CD8-positive, alpha-beta memory T cell (primary cell): ENCODE data around the gene GAB2. TPM values are rescaled to one million over a fixed set of nuclear protein-coding genes. Genes with fewer than 3 reads are reported as not detected.

Source experiments
- CTCF ChIA-PET: fragments of 350-600 bp; sonication (Branson Sonifier 250); formaldehyde crosslinking; loops from one replicate; lab custom pipeline; 2021; ENCODE audit warnings: antibody characterized with exemption; lab: Charles Lee
- POLR2A ChIA-PET: fragments of 350-600 bp; sonication (Branson Sonifier 250); formaldehyde crosslinking; loops from one replicate; lab custom pipeline; 2021; ENCODE audit warnings: antibody characterized with exemption; lab: Charles Lee
- DNase-seq, 5 donors: peaks; one replicate each; pipeline versions ENCODE4 v3.0.0 to v3.0.0-alpha.2; 2020 to 2022; ENCODE audit warnings: mixed read lengths in 1 of 5
- H3K27ac ChIP-seq: one replicate; pipeline ENCODE4 v1.7.0; 2013; ENCODE audit warnings: low read depth, mild to moderate bottlenecking, low read length, moderate library complexity
- H3K27me3 ChIP-seq: 2 replicates; pipeline ENCODE4 v1.7.0; 2013; ENCODE audit warnings: low read length, mild to moderate bottlenecking; ENCODE audit not compliant: insufficient read depth, poor library complexity, severe bottlenecking
- H3K36me3 ChIP-seq: 2 replicates; pipeline ENCODE4 v1.7.0; 2013; ENCODE audit warnings: mild to moderate bottlenecking, low read length, moderate library complexity; ENCODE audit not compliant: insufficient read depth
- H3K4me1 ChIP-seq: 2 replicates; pipeline ENCODE4 v1.7.0; 2013; ENCODE audit warnings: mild to moderate bottlenecking, low read length, moderate library complexity; ENCODE audit not compliant: insufficient read depth
- H3K4me3 ChIP-seq: 2 replicates; pipeline ENCODE4 v1.7.0; 2013; ENCODE audit warnings: mild to moderate bottlenecking, low read length
- H3K9me3 ChIP-seq: 2 replicates; pipeline ENCODE4 v1.7.0; 2013; ENCODE audit warnings: mild to moderate bottlenecking, low read length
- H3K27ac Mint-ChIP-seq, 8 donors: one replicate each; pipeline ENCODE4 v1.8.0; 2020 to 2021; ENCODE audit warnings: mixed read lengths in 8 of 8, mild to moderate bottlenecking in 6 of 8, inconsistent platforms in 3 of 8, moderate library complexity in 3 of 8
- H3K27me3 Mint-ChIP-seq, 2 donors: one replicate each; pipeline ENCODE4 v1.8.0; 2020 to 2021; ENCODE audit warnings: mixed read lengths in 2 of 2, mild to moderate bottlenecking in 1 of 2, moderate library complexity in 1 of 2
- H3K36me3 Mint-ChIP-seq, 3 donors: one replicate each; pipeline ENCODE4 v1.8.0; 2020 to 2021; ENCODE audit warnings: mixed read lengths in 3 of 3, inconsistent platforms in 1 of 3, mild to moderate bottlenecking in 1 of 3
- H3K4me1 Mint-ChIP-seq, 3 donors: one replicate each; pipeline ENCODE4 v1.8.0; 2020 to 2021; ENCODE audit warnings: mixed read lengths in 3 of 3, inconsistent platforms in 1 of 3, mild to moderate bottlenecking in 1 of 3
- H3K4me3 Mint-ChIP-seq, 7 donors: one replicate each; pipeline ENCODE4 v1.8.0; 2020 to 2021; ENCODE audit warnings: mixed read lengths in 7 of 7, mild to moderate bottlenecking in 6 of 7, moderate library complexity in 4 of 7, inconsistent platforms in 2 of 7
- H3K9me3 Mint-ChIP-seq, 5 donors: one replicate each; pipeline ENCODE4 v1.8.0; 2020 to 2022; ENCODE audit warnings: mixed read lengths in 5 of 5, mild to moderate bottlenecking in 3 of 5, moderate library complexity in 2 of 5, inconsistent platforms in 1 of 5
- polyA plus RNA-seq: library from polyadenylated mRNA; unstranded; fragments of 300-500 nt; fragmentation: Illumina TruSeq; gene quantifications from one replicate; pipeline ENCODE4 v1.2.3, GENCODE V29; 2021
- total RNA-seq, 2 experiments: library from RNA; stranded (reverse); gene quantifications; one replicate each; pipeline ENCODE4 v1.2.3, GENCODE V29; 2021

Gene GAB2
- total and polyA plus RNA-seq, 3 experiments from 2014 or later = 2.9 to 4.3 TPM; not detected in 1

- Mint-ChIP-seq H3K4me3 (peak overlapping the region in 1 of 7 donors; percentile 4), H3K27ac (peak overlapping the region in 1 of 8 donors; percentile 64), H3K9me3 (no peaks in the 10 kb centered on the region), H3K27me3 (no peaks in the 10 kb centered on the region), H3K36me3 (peaks cover 0 to 46% (median 17%) of the 10 kb centered on the region in 3 donors), H3K4me1 (no peaks in the 10 kb centered on the region)
- Histone ChIP-seq H3K4me3 (no peak overlapping the region), H3K36me3 (no peaks in the 10 kb centered on the region), H3K27me3 (no peaks in the 10 kb centered on the region), H3K4me1 (no peaks in the 10 kb centered on the region), H3K9me3 (no peaks in the 10 kb centered on the region), H3K27ac (no peak overlapping the region)
- ChIA-PET POLR2A (no interaction called here), CTCF (no interaction called here)
- no peak for DNase-seq
These were observed 198.0 kb downstream of the GAB2 start for GRCh38 chr11:78219493-78220217.

DNA sequence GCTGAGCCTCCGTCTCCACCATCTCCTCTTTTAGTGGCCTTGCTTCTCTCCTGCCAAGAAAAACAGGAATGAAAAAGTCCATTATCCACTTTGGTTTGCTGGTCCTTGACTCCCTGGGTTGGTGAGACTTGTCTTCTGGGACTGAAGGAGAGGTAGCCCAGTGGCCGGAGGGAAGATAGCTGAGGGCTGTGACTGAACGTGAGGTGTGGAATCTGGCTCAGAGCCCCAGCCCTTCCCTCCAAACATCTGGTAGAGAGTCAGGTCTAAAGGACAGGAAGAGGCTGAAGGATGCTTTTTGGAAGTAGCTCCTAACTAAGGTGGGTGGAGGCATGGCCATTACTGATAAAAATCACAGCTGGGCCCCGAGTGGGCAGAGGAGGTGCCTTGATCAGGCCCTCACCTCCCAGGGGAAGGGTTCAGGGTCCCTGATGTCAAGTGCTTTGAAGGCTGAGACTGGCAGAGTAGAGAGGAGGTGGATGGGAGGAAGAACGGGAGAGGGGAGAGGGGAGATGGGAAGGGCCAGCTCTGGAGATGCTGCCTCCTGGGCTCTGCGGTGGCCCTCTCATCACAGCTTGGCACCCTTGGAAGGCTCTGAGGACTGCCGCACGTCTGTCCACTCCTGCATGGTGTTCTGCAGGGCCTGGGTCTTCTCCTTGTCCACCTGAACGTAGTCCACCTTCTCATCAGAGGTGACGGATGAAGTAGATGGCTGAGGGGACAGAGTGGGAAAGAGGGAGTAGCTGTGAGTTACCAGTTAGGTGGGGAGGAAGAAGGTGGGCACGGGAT lies 198.7 kb downstream of the GAB2 start:
- H3K27me3 ChIP-seq = no peaks in the 10 kb centered on the region
- no peaks in the 10 kb centered on the region for H3K9me3 Mint-ChIP-seq
- H3K27me3 Mint-ChIP-seq = no peaks in the 10 kb centered on the region
- H3K36me3 Mint-ChIP-seq = peaks cover 0 to 44% (median 17%) of the 10 kb centered on the region in 3 donors
- no peaks in the 10 kb centered on the region for H3K9me3 ChIP-seq
- H3K4me1 Mint-ChIP-seq = no peaks in the 10 kb centered on the region
- ChIA-PET CTCF (no interaction called here), POLR2A (no interaction called here)
- H3K27ac Mint-ChIP-seq = peak overlapping the region in 3 of 8 donors; percentile 10 to 84 (median 42)
- H3K27ac ChIP-seq = no peak overlapping the region
- H3K36me3 ChIP-seq = no peaks in the 10 kb centered on the region
- no peak overlapping the region for H3K4me3 Mint-ChIP-seq
- no peaks in the 10 kb centered on the region for H3K4me1 ChIP-seq
- no peak overlapping the region for H3K4me3 ChIP-seq
- no peak for DNase-seq

DNA sequence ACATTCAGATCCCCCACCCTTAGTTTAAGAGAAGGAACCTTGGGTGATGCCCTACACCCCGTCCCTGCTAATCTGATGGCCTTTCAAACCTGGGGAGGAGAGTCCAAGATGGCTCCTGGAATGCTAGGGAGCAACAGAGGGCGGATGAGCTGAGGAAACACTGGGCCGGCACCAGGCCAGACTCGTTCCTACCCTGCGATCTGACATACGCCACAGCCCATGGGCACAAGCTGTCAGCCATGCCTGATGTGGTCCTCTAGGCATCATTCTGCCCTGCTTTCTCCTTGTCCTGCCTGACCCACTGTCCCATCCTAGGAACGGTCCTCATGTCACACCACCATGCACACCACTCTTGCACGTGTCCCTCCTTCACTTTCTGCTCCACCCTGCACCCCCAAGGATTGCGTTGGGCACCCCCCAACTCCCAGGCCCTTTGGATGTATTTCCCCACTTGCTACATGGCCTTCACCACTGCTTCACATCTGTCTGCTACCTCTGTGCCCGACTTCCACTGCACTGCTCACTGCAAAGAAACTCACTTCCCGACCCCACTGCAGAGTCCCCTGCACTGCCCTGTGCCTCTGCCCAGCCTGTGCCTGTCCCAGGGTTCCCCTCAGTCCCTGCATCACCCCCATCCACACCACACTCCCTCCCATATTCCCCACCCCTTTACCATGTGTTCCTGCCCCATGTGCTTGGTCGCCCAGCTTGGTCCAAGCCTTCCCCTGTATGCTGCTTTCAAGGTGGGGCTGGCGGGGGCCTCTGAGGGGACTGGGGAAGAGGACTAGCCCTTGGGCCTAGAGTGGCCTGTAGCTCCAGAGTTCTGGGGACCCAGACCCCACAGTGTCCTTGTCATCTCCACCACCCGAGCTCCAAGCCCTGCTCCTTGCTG lies 199.7 kb downstream of the GAB2 start:
- Mint-ChIP-seq H3K27ac (peak overlapping the region in 2 of 8 donors; percentile 47 to 87), H3K27me3 (no peaks in the 10 kb centered on the region), H3K9me3 (no peaks in the 10 kb centered on the region), H3K4me1 (no peaks in the 10 kb centered on the region), H3K36me3 (peaks cover 0 to 51% (median 15%) of the 10 kb centered on the region in 3 donors), H3K4me3 (no peak overlapping the region)
- DNase-seq = no peak
- no peaks in the 10 kb centered on the region for H3K36me3 ChIP-seq
- no peaks in the 10 kb centered on the region for H3K4me1 ChIP-seq
- no peaks in the 10 kb centered on the region for H3K27me3 ChIP-seq
- no peaks in the 10 kb centered on the region for H3K9me3 ChIP-seq
- H3K4me3 ChIP-seq = no peak overlapping the region
- H3K27ac ChIP-seq = no peak overlapping the region
- ChIA-PET POLR2A (no interaction called here), CTCF (no interaction called here)

DNA sequence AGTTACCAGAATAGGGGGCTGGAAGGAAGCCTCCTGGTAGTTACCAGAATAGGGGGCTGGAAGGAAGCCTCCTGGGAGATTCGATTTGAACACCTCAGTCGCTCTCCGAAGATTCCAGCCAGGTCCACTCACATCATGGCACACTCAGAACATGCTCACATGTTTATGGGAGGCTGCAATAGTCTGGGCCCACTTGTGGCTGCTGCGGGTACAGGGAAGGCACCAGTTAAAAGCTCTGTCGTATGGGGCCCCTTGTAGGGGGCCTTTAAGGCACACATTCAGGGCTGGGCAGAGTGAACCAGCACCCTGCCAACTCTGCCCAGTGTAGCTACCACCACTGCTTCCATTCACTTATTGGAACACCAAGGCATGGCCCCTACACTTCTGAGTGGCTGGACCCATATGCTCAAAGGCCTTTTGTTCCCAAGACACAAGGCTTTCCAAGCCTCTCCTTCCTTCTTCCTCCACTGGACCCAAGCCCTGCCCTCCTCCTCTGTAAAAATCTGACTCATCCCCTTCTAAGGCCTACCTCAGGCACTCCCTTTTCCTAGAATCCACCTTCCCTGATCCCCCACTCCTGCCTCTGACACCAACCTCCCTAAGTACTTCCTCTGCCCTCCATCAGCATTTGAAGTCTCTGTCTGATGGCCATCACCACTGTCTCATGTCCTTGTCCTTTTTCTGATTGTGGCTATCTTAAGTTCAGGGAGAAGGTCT lies 200.9 kb downstream of the GAB2 start:
- ChIA-PET CTCF (no interaction called here), POLR2A (interaction anchor here (0.7 to 1.5 kb wide), 2 partner anchors 9 to 28 kb away, joined by 3 read pairs; partner anchors contain the start of genes KCTD21 and USP35)
- Mint-ChIP-seq H3K9me3 (no peaks in the 10 kb centered on the region), H3K36me3 (peaks cover 0 to 52% (median 15%) of the 10 kb centered on the region in 3 donors), H3K4me3 (no peak overlapping the region), H3K27me3 (no peaks in the 10 kb centered on the region), H3K4me1 (peaks cover 2 to 11% (median 10%) of the 10 kb centered on the region in 3 donors), H3K27ac (peak overlapping the region in 3 of 8 donors; percentile 7 to 48 (median 34))
- H3K36me3 ChIP-seq = no peaks in the 10 kb centered on the region
- no peaks in the 10 kb centered on the region for H3K9me3 ChIP-seq
- H3K4me3 ChIP-seq = no peak overlapping the region
- no peak for DNase-seq
- H3K27me3 ChIP-seq = no peaks in the 10 kb centered on the region
- H3K4me1 ChIP-seq = no peaks in the 10 kb centered on the region
- H3K27ac ChIP-seq = no peak overlapping the region

DNA sequence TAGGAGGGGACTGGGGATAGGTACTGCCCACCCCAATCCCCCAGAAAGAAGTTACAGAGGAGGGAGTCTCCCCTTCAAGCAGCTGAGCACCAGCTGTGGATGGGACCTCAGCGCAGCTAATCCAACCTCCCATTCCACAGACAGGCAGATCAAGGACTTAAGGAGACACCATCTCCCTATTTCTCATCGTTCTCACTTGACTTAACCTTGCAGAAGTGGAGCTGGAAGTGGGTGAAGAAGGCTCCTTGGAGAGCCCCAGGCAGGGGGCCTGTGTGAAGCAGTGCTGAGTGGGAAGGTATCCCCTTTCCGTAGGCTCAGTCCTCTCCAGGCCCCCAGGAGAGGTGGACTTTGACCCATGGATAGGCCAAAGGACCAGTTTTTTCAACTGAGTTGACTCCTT lies 201.6 kb downstream of the GAB2 start:
- ChIA-PET POLR2A (interaction anchor here (0.7 to 1.5 kb wide), 2 partner anchors 9 to 27 kb away, joined by 3 read pairs; partner anchors contain the start of genes KCTD21 and USP35), CTCF (no interaction called here)
- Mint-ChIP-seq H3K36me3 (peaks cover 3 to 52% (median 16%) of the 10 kb centered on the region in 3 donors), H3K27me3 (no peaks in the 10 kb centered on the region), H3K4me3 (no peak overlapping the region), H3K9me3 (no peaks in the 10 kb centered on the region), H3K27ac (peak overlapping the region in 1 of 8 donors; percentile 73), H3K4me1 (peaks cover 2 to 17% (median 16%) of the 10 kb centered on the region in 3 donors)
- H3K4me3 ChIP-seq = no peak overlapping the region
- H3K27me3 ChIP-seq = no peaks in the 10 kb centered on the region
- no peak for DNase-seq
- no peak overlapping the region for H3K27ac ChIP-seq
- H3K4me1 ChIP-seq = no peaks in the 10 kb centered on the region
- H3K9me3 ChIP-seq = no peaks in the 10 kb centered on the region
- no peaks in the 10 kb centered on the region for H3K36me3 ChIP-seq

GRCh38 chr11:78214331-78215194 lies 203.1 kb downstream of the GAB2 start:
- Histone ChIP-seq H3K4me3 (no peak overlapping the region), H3K27me3 (no peaks in the 10 kb centered on the region), H3K27ac (no peak overlapping the region), H3K9me3 (no peaks in the 10 kb centered on the region), H3K36me3 (no peaks in the 10 kb centered on the region), H3K4me1 (no peaks in the 10 kb centered on the region)
- POLR2A ChIA-PET = no interaction called here
- H3K4me3 Mint-ChIP-seq = no peak overlapping the region
- peak overlapping the region in 3 of 8 donors; percentile 21 to 57 (median 23) for H3K27ac Mint-ChIP-seq
- no peaks in the 10 kb centered on the region for H3K9me3 Mint-ChIP-seq
- no peak for DNase-seq
- peaks cover 9 to 61% (median 20%) of the 10 kb centered on the region in 3 donors for H3K36me3 Mint-ChIP-seq
- CTCF ChIA-PET = no interaction called here
- peaks cover 2 to 17% (median 17%) of the 10 kb centered on the region in 3 donors for H3K4me1 Mint-ChIP-seq
- no peaks in the 10 kb centered on the region for H3K27me3 Mint-ChIP-seq
